Measurements from ENCODE around the gene OOEP. TPM values are rescaled to one million over a fixed set of nuclear protein-coding genes. Genes with fewer than 3 reads are reported as not detected.

Gene OOEP
- total RNA-seq, 1 donor from 2014 or later: not detected

- DNase-seq: no peak
These were observed 5.6 kb downstream of the OOEP start for GRCh38 chr6:73364121-73364520.

DNA sequence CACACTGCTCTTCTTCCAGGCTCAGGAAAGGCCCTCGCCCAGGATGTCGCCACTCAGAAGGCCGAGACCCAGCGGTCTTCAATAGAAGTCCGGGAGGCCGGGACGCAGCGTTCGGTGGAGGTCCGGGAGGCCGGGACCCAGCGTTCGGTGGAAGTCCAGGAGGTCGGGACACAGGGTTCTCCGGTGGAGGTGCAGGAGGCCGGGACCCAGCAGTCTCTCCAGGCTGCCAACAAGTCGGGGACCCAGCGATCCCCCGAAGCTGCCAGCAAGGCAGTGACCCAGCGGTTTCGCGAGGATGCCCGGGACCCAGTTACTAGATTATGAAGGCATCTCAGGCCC, 6.2 kb downstream of the OOEP start:
- no peak for DNase-seq

- DNase-seq: no peak
These were observed 6.7 kb downstream of the OOEP start for GRCh38 chr6:73362869-73363536.

DNA sequence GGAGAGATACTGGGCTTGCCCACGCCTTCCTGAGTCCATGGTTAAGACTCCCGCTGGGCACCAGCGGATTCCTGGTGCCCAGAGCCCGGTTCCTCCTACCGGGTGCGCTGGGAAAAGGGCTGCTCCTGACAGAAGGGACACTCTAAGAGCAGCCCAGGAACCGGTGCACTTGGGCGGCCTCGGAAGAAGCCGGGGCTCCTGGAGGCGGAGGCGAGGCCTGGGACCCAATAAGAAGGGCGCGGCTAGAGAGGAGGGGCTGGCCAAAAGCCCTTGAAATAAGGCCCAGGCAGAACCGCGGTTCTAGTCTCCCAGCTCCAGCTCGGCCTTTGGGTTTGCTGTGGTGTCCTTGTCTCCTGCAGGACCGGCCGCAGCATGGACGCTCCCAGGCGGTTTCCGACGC, 7.3 kb downstream of the OOEP start, which contains the start of gene KHDC3L:
Gene KHDC3L (plus strand): TSS at position 301 of the 400 bp plus-strand sequence. CDS start 72 bp downstream, at position 373.
- no peak for DNase-seq

DNA sequence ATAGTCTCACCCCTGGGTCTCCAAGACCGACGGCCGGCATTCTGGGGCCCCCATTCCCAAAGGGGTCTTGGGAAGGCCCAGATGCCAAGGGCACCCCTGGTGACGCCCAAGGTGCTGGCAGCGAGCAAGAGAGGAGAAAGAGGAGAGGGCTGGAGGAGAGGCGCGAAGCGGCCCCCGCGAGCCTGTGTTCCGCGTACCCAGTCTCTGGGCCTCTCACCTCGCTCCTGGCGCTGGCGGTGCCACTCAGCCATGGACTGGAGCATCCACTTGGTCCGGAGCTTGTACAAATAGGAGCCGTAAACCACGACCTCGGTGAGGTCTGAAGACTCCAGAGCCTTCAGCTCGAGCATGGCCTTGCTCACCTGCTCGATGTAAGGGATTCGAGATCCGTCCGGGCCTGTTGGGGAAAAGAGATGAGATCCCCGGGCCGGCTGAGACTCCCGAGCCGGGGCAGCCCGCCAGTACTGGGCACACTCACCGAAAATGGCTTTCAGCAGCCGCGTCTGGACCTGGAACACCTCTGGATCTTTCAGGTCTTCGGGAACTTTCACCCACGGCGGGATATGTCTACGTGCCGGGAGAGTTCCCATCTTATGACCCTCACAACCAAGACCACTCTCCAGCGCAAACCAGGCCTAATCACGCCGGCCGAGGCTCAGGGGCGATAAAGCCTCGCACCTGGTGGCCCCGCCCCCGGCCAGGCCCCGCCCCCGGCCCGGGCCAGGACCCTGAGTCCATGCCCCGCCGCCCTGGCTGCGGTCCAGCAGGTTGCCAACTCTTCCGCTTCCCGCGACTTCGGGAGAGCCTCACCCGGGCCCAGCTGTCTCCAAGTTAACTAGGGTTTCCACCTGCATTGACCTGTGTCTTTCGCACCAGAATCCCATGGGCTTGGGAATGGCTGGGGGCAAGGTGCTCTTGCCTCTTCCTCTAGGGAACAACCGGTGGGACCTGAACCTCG, 15.8 kb downstream of the OOEP start, which contains the start of gene DPPA5:
Gene DPPA5 (minus strand): TSS at position 641 of the 958 bp plus-strand sequence. CDS start 51 bp downstream, at position 590.
- DNase-seq: no peak

- DNase-seq: no peak
These were observed 20.4 kb downstream of the OOEP start for GRCh38 chr6:73349311-73349710.

GRCh38 chr6:73348550-73349204, 21.0 kb downstream of the OOEP start:
- no peak for DNase-seq

DNA sequence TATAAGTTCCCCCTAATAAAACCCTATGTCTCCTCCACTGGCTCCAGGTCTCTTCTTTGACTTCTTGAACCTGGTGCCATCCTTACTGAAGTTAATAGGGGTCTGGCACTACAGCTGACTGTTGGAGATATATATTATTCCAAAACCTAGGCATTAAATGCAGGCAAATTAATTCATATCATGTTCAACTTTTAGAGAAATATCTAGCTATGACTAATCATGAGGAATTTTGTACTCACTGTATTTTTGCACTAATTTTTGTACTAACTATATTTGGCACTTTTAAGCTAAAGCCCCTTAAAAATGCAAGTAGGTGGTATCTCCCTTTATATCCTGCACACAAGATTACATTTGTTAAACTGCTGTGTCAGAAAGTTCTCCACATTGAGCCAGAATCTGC, 26.5 kb downstream of the OOEP start:
- no peak for DNase-seq

DNA sequence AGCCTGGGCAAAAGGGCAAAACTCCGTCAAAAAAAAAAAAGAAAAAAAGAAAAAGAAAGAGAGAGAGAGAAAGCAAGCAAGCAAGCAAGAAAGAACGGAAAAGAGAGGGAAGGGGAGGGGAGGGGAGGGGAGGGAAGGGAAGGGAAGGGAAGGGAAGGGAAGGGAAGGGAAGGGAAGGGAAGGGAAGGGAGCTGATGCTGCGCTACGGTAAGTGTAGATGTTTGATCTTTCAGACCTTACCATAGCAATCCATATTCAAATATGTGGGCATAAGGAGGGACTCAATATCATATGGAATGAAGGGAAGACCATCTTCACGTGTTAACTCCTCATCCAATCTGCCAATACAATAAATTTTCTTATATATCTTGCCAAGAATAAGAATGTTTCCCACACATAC, 27.5 kb downstream of the OOEP start:
- no peak for DNase-seq

DNA sequence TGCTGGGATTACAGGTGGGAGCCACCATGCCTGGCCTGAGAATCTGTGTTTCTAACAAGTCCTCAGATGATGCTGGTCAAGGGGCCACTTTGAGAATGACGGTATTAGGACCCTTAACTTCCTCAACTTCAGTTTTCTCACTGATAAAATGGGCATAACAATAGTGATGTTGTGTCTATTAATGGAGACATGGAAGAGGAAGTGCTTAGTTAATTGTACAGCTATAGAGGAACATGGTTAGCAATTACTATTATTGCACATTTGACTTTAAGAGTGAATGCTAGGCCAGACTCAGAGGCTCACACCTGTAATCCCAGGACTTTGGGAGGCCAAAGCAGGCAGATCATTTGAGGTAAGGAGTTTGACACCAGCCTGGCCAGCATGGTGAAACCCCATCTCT, 28.4 kb downstream of the OOEP start:
- no peak for DNase-seq

DNA sequence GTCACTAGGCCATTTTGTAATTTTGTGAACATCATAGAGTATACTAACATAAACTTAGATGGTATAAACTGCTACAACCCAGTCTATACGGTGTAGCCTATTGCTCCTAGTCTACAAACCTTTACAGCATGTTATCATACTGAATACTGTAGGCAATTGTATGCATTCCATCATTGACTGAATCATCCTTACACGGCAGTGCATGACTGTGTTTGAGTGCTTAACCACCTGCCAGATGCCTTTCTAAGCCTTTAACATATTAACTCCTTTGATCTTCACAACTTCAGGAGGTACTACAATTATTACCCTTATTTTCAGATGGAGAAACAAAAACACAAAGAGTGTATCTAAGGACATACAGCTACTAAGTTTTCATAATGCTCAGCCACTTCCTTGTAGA, 29.6 kb downstream of the OOEP start:
- DNase-seq: no peak

GRCh38 chr6:73339340-73339739, 30.4 kb downstream of the OOEP start:
- DNase-seq: no peak

GRCh38 chr6:73329201-73329600, 40.5 kb downstream of the OOEP start:
- DNase-seq: no peak

GRCh38 chr6:73328790-73329189, 40.9 kb downstream of the OOEP start:
- DNase-seq: no peak

- no peak for DNase-seq
These were observed 44.0 kb downstream of the OOEP start for GRCh38 chr6:73325656-73326055.

- no peak for DNase-seq
These were observed 46.4 kb downstream of the OOEP start for GRCh38 chr6:73323323-73323722.

Other genes starting within 250 kb of the OOEP start
- gene KHDC1L, start 144.4 kb downstream of the OOEP start, total RNA-seq: not detected in 2 replicates
- gene KHDC1, start 106.7 kb downstream of the OOEP start, total RNA-seq: 0.09 TPM in 1 of 2 replicates, not detected in the other
- not detected in 2 replicates for gene DPPA5, start 15.6 kb downstream of the OOEP start, total RNA-seq
- gene KHDC3L, start 7.2 kb downstream of the OOEP start, total RNA-seq: not detected in 2 replicates
- gene DDX43, start 24.9 kb upstream of the OOEP start, total RNA-seq: 1.4 and 1.7 TPM in 2 replicates
- 4.1 and 8.7 TPM in 2 replicates for gene CGAS, start 82.4 kb upstream of the OOEP start, total RNA-seq
- gene MTO1, start 91.8 kb upstream of the OOEP start, total RNA-seq: 28.8 and 30.0 TPM in 2 replicates
- 21,419 and 26,919 TPM in 2 replicates for gene EEF1A1, start 151.1 kb upstream of the OOEP start, total RNA-seq